Measurements from ENCODE around the gene TUBAL3. TPM values are rescaled to one million over a fixed set of nuclear protein-coding genes. Genes with fewer than 3 reads are reported as not detected.

Gene TUBAL3
- total RNA-seq, 1 experiment from 2014 or later: not detected

- ChIA-PET CTCF (no interaction called here), POLR2A (no interaction called here)
- H3K27me3 ChIP-seq (ENCODE audit: control insufficient read depth, insufficient read depth, low read length): no peaks in the 10 kb centered on the region
- H3K4me1 ChIP-seq (ENCODE audit: control insufficient read depth, insufficient read depth, low read length): no peaks in the 10 kb centered on the region
- no peak overlapping the region for H3K4me3 ChIP-seq (ENCODE audit: low read depth in 2 of 2, low read length in 2 of 2)
- no peak for DNase-seq (ENCODE audit: low read depth, low spot score)
- no peaks in the 10 kb centered on the region for H3K36me3 ChIP-seq (ENCODE audit: control insufficient read depth, insufficient read depth, low read length)
- no peak for ATAC-seq
- H3K9me3 ChIP-seq (ENCODE audit: control insufficient read depth, insufficient read depth, low read depth, low read length): peaks cover 15% of the 10 kb centered on the region; the same call in 1 of the 2 replicates
- intact Hi-C loops (cut with micrococcal nuclease; ENCODE audit: unreplicated experiment): no loop called here
- no peak for TF ChIP-seq POLR2AphosphoS5 (IDR thresholded peaks at IDR 0.05; ENCODE audit: low read depth, low read length)
- no peak for TF ChIP-seq TCF7L2 (IDR thresholded peaks at IDR 0.05; ENCODE audit: low read depth, low read length)
- TF ChIP-seq SIN3A (IDR thresholded peaks at IDR 0.05; ENCODE audit: borderline replicate concordance, insufficient read depth, low read depth, low read length): no peak
- TF ChIP-seq REST (IDR thresholded peaks at IDR 0.05; ENCODE audit: insufficient read depth in 1 of 2, low read depth in 2 of 2, low read length in 1 of 2): no peak
- TF ChIP-seq CTCF (IDR thresholded peaks at IDR 0.05): no peak
- no TSS peak for BruUV-seq (replicated peaks)
- in situ Hi-C loops (cut with HindIII; ENCODE audit: low pct_unique_long_range_greater_than_20kb, low sequenced_read_pairs): no loop called here
- no peak overlapping the region for H3K27ac ChIP-seq (ENCODE audit: low read length)
Measured at GRCh38 chr10:5387169-5387568, 17.5 kb downstream of the TUBAL3 start.

GRCh38 chr10:5385224-5385623, 19.4 kb downstream of the TUBAL3 start:
- intact Hi-C loops (cut with micrococcal nuclease; ENCODE audit: unreplicated experiment): no loop called here
- TF ChIP-seq POLR2AphosphoS5 (IDR thresholded peaks at IDR 0.05; ENCODE audit: low read depth, low read length): no peak
- no peak for TF ChIP-seq SIN3A (IDR thresholded peaks at IDR 0.05; ENCODE audit: borderline replicate concordance, insufficient read depth, low read depth, low read length)
- no peak for TF ChIP-seq CTCF (IDR thresholded peaks at IDR 0.05)
- TF ChIP-seq TCF7L2 (IDR thresholded peaks at IDR 0.05; ENCODE audit: low read depth, low read length): no peak
- TF ChIP-seq REST (IDR thresholded peaks at IDR 0.05; ENCODE audit: insufficient read depth in 1 of 2, low read depth in 2 of 2, low read length in 1 of 2): no peak
- Histone ChIP-seq H3K4me1 (ENCODE audit: control insufficient read depth, insufficient read depth, low read length) (no peaks in the 10 kb centered on the region), H3K4me3 (ENCODE audit: low read depth in 2 of 2, low read length in 2 of 2) (no peak overlapping the region), H3K9me3 (ENCODE audit: control insufficient read depth, insufficient read depth, low read depth, low read length) (peaks cover 4% of the 10 kb centered on the region; the same call in 1 of the 2 replicates), H3K27ac (ENCODE audit: low read length) (no peak overlapping the region), H3K27me3 (ENCODE audit: control insufficient read depth, insufficient read depth, low read length) (no peaks in the 10 kb centered on the region), H3K36me3 (ENCODE audit: control insufficient read depth, insufficient read depth, low read length) (no peaks in the 10 kb centered on the region)
- ChIA-PET POLR2A (no interaction called here), CTCF (no interaction called here)
- no peak for DNase-seq (ENCODE audit: low read depth, low spot score)
- BruUV-seq (replicated peaks): no TSS peak
- in situ Hi-C loops (cut with HindIII; ENCODE audit: low pct_unique_long_range_greater_than_20kb, low sequenced_read_pairs): no loop called here
- no peak for ATAC-seq

Measured in Panc1 (cell line).